Keratinocyte (primary cell): ENCODE results near the gene MRPL41. TPM values are rescaled to one million over a fixed set of nuclear protein-coding genes. Genes with fewer than 3 reads are reported as not detected.

Source experiments
- DNase-seq: peaks from one replicate; pipeline ENCODE4 v3.0.0-alpha.2; 2011; ENCODE audit warnings: low read depth, missing footprints, low spot score
- FAIRE-seq: peaks from 2 replicates; lab custom pipeline; 2011; peaks lifted over from hg19 to GRCh38; lab: Jason Lieb, UNC
- H2AFZ ChIP-seq: 2 replicates; pipeline ENCODE4 v1.6.0; 2012; ENCODE audit warnings: low read length, control low read depth, inconsistent platforms; ENCODE audit not compliant: control insufficient read depth
- H3K27ac ChIP-seq: 2 replicates; pipeline ENCODE4 v1.5.1; 2011; ENCODE audit warnings: low read length; ENCODE audit not compliant: control insufficient read depth, insufficient read depth
- H3K27me3 ChIP-seq: 3 replicates; pipeline ENCODE4 v1.6.0; 2011; ENCODE audit warnings: low read length; ENCODE audit not compliant: control insufficient read depth, insufficient read depth; ENCODE audit errors: extremely low read depth
- H3K36me3 ChIP-seq, 2 experiments: 2 replicates in 1 of 2; 3 replicates in 1 of 2; pipeline ENCODE4 v1.5.1; 2011; ENCODE audit warnings: low read length in 2 of 2, mild to moderate bottlenecking in 1 of 2; ENCODE audit not compliant: control insufficient read depth in 2 of 2, insufficient read depth in 2 of 2; ENCODE audit errors: extremely low read depth in 1 of 2
- H3K4me1 ChIP-seq: 3 replicates; pipeline ENCODE4 v1.5.1; 2011; ENCODE audit warnings: low read length; ENCODE audit not compliant: control insufficient read depth, insufficient read depth; ENCODE audit errors: extremely low read depth
- H3K4me2 ChIP-seq: 3 replicates; pipeline ENCODE4 v1.6.0; 2011; ENCODE audit warnings: low read depth, low read length; ENCODE audit not compliant: control insufficient read depth, insufficient read depth; ENCODE audit errors: extremely low read depth
- H3K4me3 ChIP-seq, 3 experiments: fragments of 200-600 bp in 1 of 3; sonication (generic) in 1 of 3; 2 replicates in 2 of 3; 3 replicates in 1 of 3; pipeline ENCODE4 v1.5.1; 2011 to 2016; ENCODE audit warnings: low read length in 3 of 3, mild to moderate bottlenecking in 3 of 3, control low read depth in 2 of 3, inconsistent platforms in 1 of 3, low read depth in 1 of 3, mixed read lengths in 1 of 3, mixed run types in 1 of 3, moderate library complexity in 1 of 3; ENCODE audit not compliant: control insufficient read depth in 2 of 3, insufficient read depth in 2 of 3; ENCODE audit errors: extremely low read depth in 1 of 3
- H3K79me2 ChIP-seq: 2 replicates; pipeline ENCODE4 v1.6.0; 2012; ENCODE audit warnings: low read length; ENCODE audit not compliant: control insufficient read depth, insufficient read depth
- H3K9ac ChIP-seq: 3 replicates; pipeline ENCODE4 v1.6.0; 2011; ENCODE audit warnings: low read length; ENCODE audit not compliant: control insufficient read depth, insufficient read depth; ENCODE audit errors: extremely low read depth
- H3K9me1 ChIP-seq: 3 replicates; pipeline ENCODE4 v1.6.0; 2011; ENCODE audit warnings: low read length; ENCODE audit not compliant: control insufficient read depth, insufficient read depth; ENCODE audit errors: extremely low read depth
- H3K9me3 ChIP-seq: 2 replicates; pipeline ENCODE4 v1.5.1; 2012; ENCODE audit warnings: low read depth, low read length; ENCODE audit not compliant: control insufficient read depth
- H4K20me1 ChIP-seq: 3 replicates; pipeline ENCODE4 v1.6.0; 2011; ENCODE audit warnings: low read length; ENCODE audit not compliant: control insufficient read depth, insufficient read depth; ENCODE audit errors: extremely low read depth
- CTCF ChIP-seq, 3 experiments: IDR thresholded peaks in 1 of 3; conservative IDR thresholded peaks in 1 of 3; optimal IDR thresholded peaks in 1 of 3; 2 replicates in 2 of 3; 3 replicates in 1 of 3; pipeline versions ENCODE3 to v1.5.1; 2011; ENCODE audit warnings: low read length in 3 of 3, mild to moderate bottlenecking in 3 of 3, moderate library complexity in 2 of 3, control low read depth in 1 of 3, inconsistent platforms in 1 of 3; ENCODE audit not compliant: insufficient read depth in 2 of 3; ENCODE audit errors: extremely low read depth in 1 of 3
- EZH2 ChIP-seq: IDR thresholded peaks from one replicate; pipeline ENCODE4 v1.6.1; 2012; ENCODE audit warnings: inconsistent platforms, mild to moderate bottlenecking, low read length, moderate library complexity
- dilution Hi-C: fragments of 300-500 bp; cut with MboI; formaldehyde crosslinking; loops from one replicate; pipeline ENCODE4 v1.7.0; 2020; ENCODE audit warnings: low sequenced_read_pairs; ENCODE audit not compliant: extremely low pct_ligation_motif_present
- polyA plus RNA-seq, 5 experiments: library from polyadenylated mRNA; depleted of rRNA in 3 of 5; stranded (reverse) in 3 of 5; stranded (forward) in 1 of 5; unstranded in 1 of 5; fragments of >200 nt; gene quantifications; 1 replicate in 1 of 5; 2 replicates in 3 of 5; 3 replicates in 1 of 5; pipeline versions ENCODE4 v1.2.1 to v1.2.3, GENCODE V29; 2011 to 2012; ENCODE audit warnings: missing spikeins in 2 of 5, low read depth in 1 of 5, low replicate concordance in 1 of 5

Gene MRPL41
- polyA plus RNA-seq, 1 donor (not counting 4 experiments of a cell fraction or from before 2014, with no cell fraction given), result 18.1 TPM

- Histone ChIP-seq H3K4me1 (no peaks in the 10 kb centered on the region), H3K27me3 (no peaks in the 10 kb centered on the region), H3K4me2 (no peak overlapping the region), H3K9me1 (no peaks in the 10 kb centered on the region), H3K36me3 (no peaks in the 10 kb centered on the region), H2AFZ (no peak overlapping the region), H4K20me1 (no peaks in the 10 kb centered on the region), H3K9ac (no peak overlapping the region), H3K27ac (no peak overlapping the region), H3K9me3 (no peaks in the 10 kb centered on the region), H3K4me3 (no peak overlapping the region), H3K79me2 (no peaks in the 10 kb centered on the region)
- no peak for DNase-seq
- TF ChIP-seq EZH2 (no peak), CTCF (optimal IDR thresholded peaks at IDR 0.05 in 1 of 3, IDR thresholded peaks at IDR 0.05 in 1 of 3, conservative IDR thresholded peaks at IDR 0.05 in 1 of 3; ENCODE audit: extremely low read depth in 1 of 3, insufficient read depth in 2 of 3, low read length in 3 of 3) (no peak)
- no peak for FAIRE-seq
- dilution Hi-C loops, result no loop called here
Measured at GRCh38 chr9:137538058-137538457, 13.6 kb upstream of the MRPL41 start.

- H3K27me3 ChIP-seq, result no peaks in the 10 kb centered on the region
- no peaks in the 10 kb centered on the region for H3K79me2 ChIP-seq
- H2AFZ ChIP-seq, result no peak overlapping the region
- no peak for TF ChIP-seq CTCF (optimal IDR thresholded peaks at IDR 0.05 in 1 of 3, IDR thresholded peaks at IDR 0.05 in 1 of 3, conservative IDR thresholded peaks at IDR 0.05 in 1 of 3; ENCODE audit: extremely low read depth in 1 of 3, insufficient read depth in 2 of 3, low read length in 3 of 3)
- TF ChIP-seq EZH2, result no peak
- FAIRE-seq (no peak), DNase-seq (no peak)
- dilution Hi-C loops, result no loop called here
- no peaks in the 10 kb centered on the region for H4K20me1 ChIP-seq
- H3K9ac ChIP-seq, result no peak overlapping the region
- no peaks in the 10 kb centered on the region for H3K9me1 ChIP-seq
- H3K9me3 ChIP-seq, result no peaks in the 10 kb centered on the region
- H3K4me1 ChIP-seq, result no peaks in the 10 kb centered on the region
- no peak overlapping the region for H3K27ac ChIP-seq
- no peaks in the 10 kb centered on the region for H3K36me3 ChIP-seq
- no peak overlapping the region for H3K4me3 ChIP-seq
- no peak overlapping the region for H3K4me2 ChIP-seq
Measured at GRCh38 chr9:137540536-137540935, 11.1 kb upstream of the MRPL41 start.
